ENCODE measurements around the gene TLCD3A.

TLCD3A gene

DNA sequence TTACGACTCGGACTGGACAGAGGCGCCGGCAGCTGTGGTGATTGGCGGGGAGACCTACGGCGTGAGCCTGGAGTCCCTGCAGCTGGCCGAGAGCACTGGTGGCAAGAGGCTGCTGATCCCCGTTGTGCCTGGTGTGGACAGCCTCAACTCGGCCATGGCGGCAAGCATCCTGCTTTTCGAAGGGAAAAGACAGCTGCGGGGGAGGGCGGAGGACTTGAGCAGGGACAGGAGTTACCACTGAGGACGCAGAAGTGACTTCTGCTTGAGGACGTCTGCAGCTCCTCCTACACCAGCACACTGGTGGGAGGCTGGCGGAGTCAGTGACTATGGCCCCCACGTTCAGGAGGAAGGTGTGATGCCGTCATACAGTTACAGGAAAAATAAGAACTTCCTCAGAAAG, 59.4 kb downstream of the TLCD3A start:
- TF ChIP-seq CTCF (conservative IDR thresholded peaks at IDR 0.05; ENCODE audit: low read length), result no peak
- DNase-seq (ENCODE audit: low read depth), result no peak

GRCh38 chr17:792277-792676, 59.9 kb downstream of the TLCD3A start:
- TF ChIP-seq CTCF (conservative IDR thresholded peaks at IDR 0.05; ENCODE audit: low read length), result no peak
- DNase-seq (ENCODE audit: low read depth), result no peak
- H3K4me3 ChIP-seq (ENCODE audit: low read length), result no peak overlapping the region

More for the DNA sequence above, 59.4 kb downstream of the TLCD3A start:
- H3K4me3 ChIP-seq (ENCODE audit: low read length), result no peak overlapping the region

All from AG10803 (cell line).